ENCODE results near the gene RPP40.

The RPP40 gene

GRCh38 chr6:4997862-4998261 lies 6.0 kb downstream of the RPP40 start:
- TF ChIP-seq REST (IDR thresholded peaks at IDR 0.05; ENCODE audit: insufficient replicate concordance, low read depth), result no peak
- Histone ChIP-seq H3K4me3 (replicated peaks; ENCODE audit: insufficient read depth, low read length) (no peak overlapping the region), H3K27me3 (ENCODE audit: insufficient read depth, poor library complexity, severe bottlenecking) (no peaks in the 10 kb centered on the region), H3K27ac (replicated peaks) (no peak overlapping the region)
- no peak for DNase-seq (ENCODE audit: low read depth in 1 of 2, low spot score in 1 of 2)

GRCh38 chr6:4994741-4995140 lies 9.1 kb downstream of the RPP40 start:
- Histone ChIP-seq H3K4me3 (replicated peaks; ENCODE audit: insufficient read depth, low read length) (no peak overlapping the region), H3K27ac (replicated peaks) (no peak overlapping the region), H3K27me3 (ENCODE audit: insufficient read depth, poor library complexity, severe bottlenecking) (no peaks in the 10 kb centered on the region)
- no peak for DNase-seq (ENCODE audit: low read depth in 1 of 2, low spot score in 1 of 2)
- TF ChIP-seq REST (IDR thresholded peaks at IDR 0.05; ENCODE audit: insufficient replicate concordance, low read depth), result no peak
- no peak for TF ChIP-seq SPI1 (IDR thresholded peaks at IDR 0.05; ENCODE audit: borderline replicate concordance, low read depth)
- TF ChIP-seq POLR2AphosphoS5 (IDR thresholded peaks at IDR 0.05; ENCODE audit: low read depth), result no peak
- no peak for TF ChIP-seq GABPA (IDR thresholded peaks at IDR 0.05; ENCODE audit: low read depth)
- TF ChIP-seq CTCF (IDR thresholded peaks at IDR 0.05; ENCODE audit: insufficient read depth, low read length), result no peak

- TF ChIP-seq SPI1 (IDR thresholded peaks at IDR 0.05; ENCODE audit: borderline replicate concordance, low read depth) (no peak), POLR2AphosphoS5 (IDR thresholded peaks at IDR 0.05; ENCODE audit: low read depth) (no peak), CTCF (IDR thresholded peaks at IDR 0.05; ENCODE audit: insufficient read depth, low read length) (no peak), GABPA (IDR thresholded peaks at IDR 0.05; ENCODE audit: low read depth) (no peak), REST (IDR thresholded peaks at IDR 0.05; ENCODE audit: insufficient replicate concordance, low read depth) (no peak)
- H3K4me3 ChIP-seq (replicated peaks; ENCODE audit: insufficient read depth, low read length), result no peak overlapping the region
- H3K27ac ChIP-seq (replicated peaks), result no peak overlapping the region
- no peak for DNase-seq (ENCODE audit: low read depth in 1 of 2, low spot score in 1 of 2)
- H3K27me3 ChIP-seq (ENCODE audit: insufficient read depth, poor library complexity, severe bottlenecking), result no peaks in the 10 kb centered on the region
These were observed 16.4 kb downstream of the RPP40 start for GRCh38 chr6:4987432-4987831.

- no peaks in the 10 kb centered on the region for H3K27me3 ChIP-seq (ENCODE audit: insufficient read depth, poor library complexity, severe bottlenecking)
- DNase-seq (ENCODE audit: low read depth in 1 of 2, low spot score in 1 of 2), result no peak
- H3K4me3 ChIP-seq (replicated peaks; ENCODE audit: insufficient read depth, low read length), result no peak overlapping the region
- TF ChIP-seq CTCF (IDR thresholded peaks at IDR 0.05; ENCODE audit: insufficient read depth, low read length) (no peak), SPI1 (IDR thresholded peaks at IDR 0.05; ENCODE audit: borderline replicate concordance, low read depth) (no peak), REST (IDR thresholded peaks at IDR 0.05; ENCODE audit: insufficient replicate concordance, low read depth) (no peak), POLR2AphosphoS5 (IDR thresholded peaks at IDR 0.05; ENCODE audit: low read depth) (no peak), GABPA (IDR thresholded peaks at IDR 0.05; ENCODE audit: low read depth) (no peak)
- H3K27ac ChIP-seq (replicated peaks), result no peak overlapping the region
These were observed 16.8 kb downstream of the RPP40 start for GRCh38 chr6:4986999-4987398.

Data from HL-60 (cell line).